Activated CD4-positive, alpha-beta T cell treated with anti-CD3 and anti-CD28 coated beads, Interleukin-2, Interleukin-6, amounts not matched to agents 100 ng/mL and 50 ng/mL, durations not matched to agents 16 hours and 8 hours (primary cell): ENCODE data around the gene GFRA1.

Source experiments
- DNase-seq: peaks from one replicate; pipeline ENCODE4 v3.0.0-alpha.2; 2020

GFRA1 gene

DNA sequence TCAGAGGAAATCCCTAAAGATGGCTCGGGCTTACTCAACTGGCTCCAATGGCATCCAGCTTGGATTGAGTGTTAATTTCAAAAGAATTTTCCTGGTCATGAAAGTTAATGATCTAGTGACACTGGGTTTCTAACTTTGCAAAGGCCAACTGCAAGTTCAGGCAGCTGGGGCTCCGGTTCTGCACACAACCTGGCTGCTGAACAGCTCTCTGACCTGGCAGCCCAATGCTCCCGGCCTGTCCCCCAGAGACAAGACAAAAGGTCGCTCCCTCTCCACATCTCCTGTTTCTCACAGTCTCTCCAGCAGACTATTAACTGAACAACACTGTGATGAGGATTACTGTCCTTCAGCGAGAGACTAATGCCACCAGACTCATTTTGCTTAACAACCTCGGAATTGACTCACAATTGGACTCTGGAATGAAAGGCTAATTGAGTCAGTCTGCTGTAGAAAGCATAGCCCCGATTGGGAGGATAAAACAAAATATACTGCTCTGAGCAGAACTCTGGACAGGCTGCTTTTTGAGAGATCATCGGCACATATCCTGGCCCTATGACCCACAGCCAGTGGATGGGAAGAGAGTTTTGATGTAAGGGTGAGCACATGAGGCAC, 174.5 kb downstream of the GFRA1 start:
- DNase-seq: no peak

GRCh38 chr10:116097239-116097784, 175.7 kb downstream of the GFRA1 start:
- DNase-seq: no peak

GRCh38 chr10:116096526-116096925, 176.5 kb downstream of the GFRA1 start:
- no peak for DNase-seq

- DNase-seq: no peak
These were observed 178.7 kb downstream of the GFRA1 start for GRCh38 chr10:116094356-116094755.

DNA sequence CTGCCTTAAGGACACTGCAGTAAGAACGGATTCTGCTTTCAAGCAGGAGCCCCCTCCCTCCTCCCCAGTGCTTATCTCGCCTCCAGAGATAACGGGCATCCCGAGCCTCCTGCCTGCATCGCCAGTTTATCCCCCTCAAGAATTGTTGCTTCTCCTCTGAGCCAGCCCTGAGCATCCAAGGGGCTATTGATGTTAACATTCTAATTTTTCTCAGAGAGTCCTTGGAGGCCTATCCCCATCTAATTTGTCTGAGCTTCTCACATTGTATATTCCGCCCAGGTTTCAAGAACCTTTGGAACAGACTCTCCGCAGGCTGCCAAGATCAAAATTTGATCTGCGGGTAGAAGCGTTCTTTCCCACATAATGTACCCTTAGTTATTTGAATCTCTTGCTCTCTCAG, 180.0 kb downstream of the GFRA1 start:
- DNase-seq: no peak

DNA sequence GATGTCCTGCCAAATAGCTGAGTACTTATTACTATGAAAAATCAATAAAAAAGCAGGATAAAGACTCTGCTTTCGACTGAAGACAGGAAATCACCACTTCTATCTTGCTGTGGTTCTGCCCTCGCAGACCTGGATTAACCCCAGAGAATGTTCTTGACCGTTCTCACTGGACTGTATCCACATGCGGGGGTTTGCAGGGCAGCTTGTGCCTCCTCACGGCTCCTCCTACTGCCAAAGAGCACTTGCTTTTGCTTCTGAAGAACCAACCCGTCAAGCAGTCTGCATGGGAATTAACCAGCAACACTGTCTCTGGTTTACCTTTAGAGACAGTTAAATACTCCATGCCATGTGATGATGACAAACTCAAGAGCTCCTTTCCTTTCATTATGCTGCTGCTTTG, 184.0 kb downstream of the GFRA1 start:
- DNase-seq: no peak

- no peak for DNase-seq
These were observed 187.7 kb downstream of the GFRA1 start for GRCh38 chr10:116085323-116085722.

DNA sequence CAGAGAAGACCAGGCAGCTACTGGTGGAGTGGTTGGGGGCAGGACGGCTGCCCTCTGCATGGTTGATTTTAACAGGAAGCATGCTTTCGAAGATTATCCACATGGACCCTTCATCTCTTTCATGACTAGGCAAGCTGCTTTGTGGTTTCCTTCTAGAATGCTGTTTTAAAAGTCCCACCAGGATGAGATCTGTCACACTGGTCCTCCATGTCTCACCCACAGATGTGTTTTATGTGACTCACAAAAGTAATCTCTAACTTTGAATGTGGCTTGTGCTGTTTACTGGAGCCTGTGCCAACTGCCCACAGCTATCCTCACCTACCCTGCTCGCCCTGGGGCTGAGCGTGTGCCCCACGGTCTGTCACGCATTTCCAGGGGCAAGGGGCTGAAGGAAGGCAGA, 188.8 kb downstream of the GFRA1 start:
- no peak for DNase-seq

DNA sequence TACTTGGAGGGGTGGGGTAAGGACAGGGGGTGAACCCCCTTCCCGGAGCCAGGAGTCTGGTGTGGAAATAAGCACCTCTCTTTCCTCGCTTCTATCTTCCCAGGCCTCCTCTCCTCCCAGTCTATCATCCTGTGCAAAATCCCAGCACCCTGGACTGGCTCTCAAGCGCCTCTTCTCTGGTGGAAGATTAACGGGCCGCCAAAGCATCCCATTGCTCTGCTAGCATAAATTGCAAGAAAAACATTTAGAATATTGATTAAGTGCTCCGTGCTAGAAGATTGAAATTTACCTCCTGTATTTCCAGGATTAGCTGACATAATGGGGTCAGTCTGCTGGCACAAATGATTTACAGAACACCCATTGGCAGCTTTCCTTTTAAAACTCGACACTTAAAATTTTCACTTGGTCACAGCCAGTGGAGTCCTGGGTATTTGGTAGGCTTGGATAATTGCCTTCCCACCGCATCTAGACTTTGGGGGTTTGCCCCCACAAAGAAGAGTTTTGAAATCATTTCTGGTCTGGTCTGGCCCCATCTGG, 189.7 kb downstream of the GFRA1 start:
- no peak for DNase-seq

DNA sequence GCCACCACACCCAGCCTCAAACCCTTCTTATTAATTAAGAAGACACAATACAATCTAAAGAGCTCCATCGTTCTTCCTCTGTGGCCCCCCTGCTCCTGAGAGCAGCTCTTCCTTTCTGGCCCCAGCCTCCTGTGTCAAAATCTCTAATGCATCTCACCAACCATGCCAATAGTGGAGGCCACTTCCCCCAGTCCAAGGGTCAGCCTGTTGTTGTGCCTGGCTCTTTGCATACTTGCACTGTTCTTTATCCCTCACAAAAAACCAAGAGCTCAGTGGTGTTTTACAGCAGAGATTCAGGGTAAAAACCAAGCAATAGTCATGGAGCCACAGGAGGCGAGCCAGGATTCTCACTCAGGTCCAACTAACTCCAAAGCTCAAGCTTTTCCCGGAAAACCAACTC, 190.2 kb downstream of the GFRA1 start:
- DNase-seq: no peak

DNA sequence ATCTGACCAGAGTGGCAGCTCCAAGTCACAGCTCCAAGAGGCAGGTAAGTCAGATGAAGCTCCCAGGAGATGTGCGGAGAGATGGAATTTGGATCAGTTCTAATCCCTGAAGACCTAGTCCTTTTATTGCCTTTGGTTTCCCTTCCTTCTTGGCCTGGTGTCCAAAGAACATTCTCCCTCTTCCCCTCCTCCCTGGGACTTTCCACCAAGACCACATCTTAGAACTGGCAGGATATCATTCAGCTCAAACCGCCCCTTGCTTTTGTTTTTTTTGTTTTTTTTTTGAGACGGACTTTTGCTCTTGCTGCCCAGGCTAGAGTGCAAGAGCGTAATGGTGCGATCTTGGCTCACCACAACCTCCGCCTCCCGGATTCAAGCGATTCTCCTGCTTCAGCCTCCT, 190.8 kb downstream of the GFRA1 start:
- no peak for DNase-seq

- no peak for DNase-seq
These were observed 192.5 kb downstream of the GFRA1 start for GRCh38 chr10:116080553-116080952.

GRCh38 chr10:116079355-116079754, 193.7 kb downstream of the GFRA1 start:
- DNase-seq: no peak

DNA sequence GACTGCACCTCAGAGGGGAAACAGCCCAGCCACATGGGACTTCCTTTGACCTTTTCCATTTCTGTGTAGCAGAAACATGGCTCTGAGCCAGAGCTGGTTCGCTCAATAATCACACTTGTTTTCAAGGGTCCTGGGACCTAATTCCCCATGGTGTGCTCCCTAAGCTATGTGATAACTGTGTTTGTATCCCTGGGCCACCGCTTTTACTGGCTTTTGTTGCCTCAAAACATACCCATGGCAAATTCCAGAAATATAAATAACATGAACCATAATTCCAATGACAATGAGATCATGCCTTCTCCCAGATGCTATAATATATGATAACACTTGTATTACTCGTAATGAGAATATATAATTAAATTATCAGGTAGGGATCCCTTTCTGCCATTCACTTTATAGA, 196.4 kb downstream of the GFRA1 start:
- DNase-seq: no peak

GRCh38 chr10:116073510-116073909, 199.5 kb downstream of the GFRA1 start:
- no peak for DNase-seq

DNA sequence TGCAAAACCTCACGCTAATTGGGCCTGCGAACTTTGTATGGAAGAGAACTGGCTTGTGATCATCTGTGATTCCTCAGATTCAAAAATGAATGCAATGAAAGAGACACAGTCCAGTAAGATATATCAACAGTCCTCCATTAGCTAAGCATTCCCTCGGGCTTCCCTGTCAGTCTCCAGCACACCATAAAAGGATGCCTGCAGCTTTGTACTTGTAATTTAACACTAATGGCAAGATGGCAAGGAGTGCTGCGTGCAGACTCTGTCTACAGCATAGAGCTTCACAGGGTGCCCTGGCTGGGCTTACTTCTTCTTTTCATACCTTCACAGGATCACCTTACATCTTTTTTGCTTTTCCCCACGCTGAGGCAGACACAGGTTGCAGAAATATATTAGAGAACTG, 200.0 kb downstream of the GFRA1 start:
- DNase-seq: no peak

DNA sequence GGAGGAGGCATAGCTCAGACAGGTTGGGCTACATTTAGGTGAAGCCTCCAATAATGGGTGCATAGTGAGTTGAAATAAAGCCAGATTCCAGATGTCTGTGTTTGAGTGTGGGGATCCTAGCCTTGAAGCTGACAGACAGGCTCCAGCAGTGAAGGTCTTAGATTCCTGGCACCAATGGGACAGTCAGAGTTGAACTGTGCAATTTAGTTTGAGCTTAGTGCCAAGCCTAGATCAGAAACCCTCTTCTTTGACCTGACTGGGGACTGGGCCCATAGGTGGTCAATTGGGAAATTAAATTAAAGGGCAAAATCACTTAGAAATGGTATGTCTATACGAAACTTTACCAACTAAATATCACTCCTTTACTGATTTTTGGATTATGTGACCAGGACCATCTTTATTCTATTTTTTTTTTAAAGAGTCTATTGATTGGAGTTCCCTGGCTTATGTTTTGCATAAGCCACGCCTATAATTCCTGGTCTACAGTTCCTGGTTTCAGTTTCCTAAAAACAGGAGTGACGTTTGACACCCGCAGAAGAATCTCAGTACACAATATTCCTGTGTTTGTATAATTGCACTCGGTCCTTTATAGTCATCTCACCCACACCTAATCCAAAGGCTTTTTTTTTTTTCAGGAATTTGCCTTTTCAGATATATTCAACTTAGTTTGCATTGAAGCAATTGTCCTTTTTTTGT, 201.4 kb downstream of the GFRA1 start:
- no peak for DNase-seq

GRCh38 chr10:116070743-116071320, 202.2 kb downstream of the GFRA1 start:
- no peak for DNase-seq

- no peak for DNase-seq
These were observed 203.2 kb downstream of the GFRA1 start for GRCh38 chr10:116069856-116070255.

- no peak for DNase-seq
These were observed 205.2 kb downstream of the GFRA1 start for GRCh38 chr10:116067825-116068224.

DNA sequence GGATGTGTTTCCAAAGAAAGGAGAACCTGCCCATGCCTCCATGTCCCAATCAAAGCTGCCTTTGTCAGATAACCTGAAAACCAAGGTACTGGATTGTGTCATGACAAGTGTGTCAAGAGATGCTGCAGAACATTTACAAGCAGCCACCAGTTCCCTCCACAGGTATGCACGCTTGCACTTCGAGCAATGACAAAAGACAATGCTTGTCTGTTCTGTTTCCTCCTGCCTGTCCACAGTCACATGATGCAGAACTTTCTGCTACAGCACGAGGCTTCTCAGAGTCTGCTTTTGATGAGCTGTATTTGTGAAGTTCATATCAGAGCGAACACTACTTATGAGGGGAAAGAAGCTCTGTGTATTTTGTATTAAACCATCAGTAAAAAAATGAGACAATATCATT, 209.9 kb downstream of the GFRA1 start:
- no peak for DNase-seq

DNA sequence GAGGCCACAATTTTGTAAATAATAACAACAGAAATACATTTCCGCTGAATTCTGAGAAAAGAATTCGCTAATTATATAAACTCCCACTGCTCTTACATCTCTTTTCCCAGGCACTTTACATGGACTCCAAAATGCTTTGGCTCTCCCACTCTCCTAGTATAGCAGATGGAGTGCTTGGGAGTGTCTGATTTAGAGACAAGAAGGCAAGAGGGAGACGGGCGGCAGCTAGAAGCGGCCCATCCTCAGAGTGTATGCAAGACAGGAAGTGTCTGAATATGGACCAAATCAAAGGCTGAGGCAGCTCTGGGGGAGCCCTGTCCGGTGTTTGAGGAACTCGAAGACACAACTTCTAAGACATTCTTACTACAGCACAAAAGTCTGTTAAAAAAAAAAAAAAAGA, 212.1 kb downstream of the GFRA1 start:
- no peak for DNase-seq

- DNase-seq: no peak
These were observed 213.7 kb downstream of the GFRA1 start for GRCh38 chr10:116059320-116059719.
